Activated T-helper 2 cell treated with anti-CD3 and anti-CD28 coated beads, Interferon-gamma antibody, Interleukin-2, Interleukin-4, amounts not matched to agents 10 μg/mL and 5 μg/mL and 100 μg/mL, durations not matched to agents 14 hours and 24 hours and 36 hours (primary cell): ENCODE measurements around the gene OR12D3. TPM values are rescaled to one million over a fixed set of nuclear protein-coding genes. Genes with fewer than 3 reads are reported as not detected.

Source experiments
- DNase-seq: peaks from one replicate; pipeline ENCODE4 v3.0.0; 2021; ENCODE audit warnings: low spot score
- H3K27ac Mint-ChIP-seq: one replicate; pipeline ENCODE4 v1.8.0; 2021; ENCODE audit warnings: mixed read lengths
- H3K27me3 Mint-ChIP-seq: one replicate; pipeline ENCODE4 v1.8.0; 2021; ENCODE audit warnings: low read depth, mixed read lengths
- H3K36me3 Mint-ChIP-seq: one replicate; pipeline ENCODE4 v1.8.0; 2021; ENCODE audit warnings: low read depth, mixed read lengths
- H3K4me1 Mint-ChIP-seq: one replicate; pipeline ENCODE4 v1.8.0; 2021; ENCODE audit warnings: low read depth, mixed read lengths
- H3K4me3 Mint-ChIP-seq: one replicate; pipeline ENCODE4 v1.8.0; 2021; ENCODE audit warnings: low read depth, mild to moderate bottlenecking, moderate library complexity, mixed read lengths
- H3K9me3 Mint-ChIP-seq: one replicate; pipeline ENCODE4 v1.8.0; 2021; ENCODE audit warnings: mixed read lengths
- intact Hi-C: fragments of 100-400 bp; cut with micrococcal nuclease; formaldehyde crosslinking; loops from one replicate; pipeline ENCODE4 v1.15.1; 2023
- total RNA-seq: library from RNA; stranded (reverse); gene quantifications from 2 replicates; pipeline ENCODE4 v1.2.3, GENCODE V29; 2022

Gene OR12D3, protein sequence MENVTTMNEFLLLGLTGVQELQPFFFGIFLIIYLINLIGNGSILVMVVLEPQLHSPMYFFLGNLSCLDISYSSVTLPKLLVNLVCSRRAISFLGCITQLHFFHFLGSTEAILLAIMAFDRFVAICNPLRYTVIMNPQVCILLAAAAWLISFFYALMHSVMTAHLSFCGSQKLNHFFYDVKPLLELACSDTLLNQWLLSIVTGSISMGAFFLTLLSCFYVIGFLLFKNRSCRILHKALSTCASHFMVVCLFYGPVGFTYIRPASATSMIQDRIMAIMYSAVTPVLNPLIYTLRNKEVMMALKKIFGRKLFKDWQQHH
- not detected in 2 replicates for total RNA-seq

DNA sequence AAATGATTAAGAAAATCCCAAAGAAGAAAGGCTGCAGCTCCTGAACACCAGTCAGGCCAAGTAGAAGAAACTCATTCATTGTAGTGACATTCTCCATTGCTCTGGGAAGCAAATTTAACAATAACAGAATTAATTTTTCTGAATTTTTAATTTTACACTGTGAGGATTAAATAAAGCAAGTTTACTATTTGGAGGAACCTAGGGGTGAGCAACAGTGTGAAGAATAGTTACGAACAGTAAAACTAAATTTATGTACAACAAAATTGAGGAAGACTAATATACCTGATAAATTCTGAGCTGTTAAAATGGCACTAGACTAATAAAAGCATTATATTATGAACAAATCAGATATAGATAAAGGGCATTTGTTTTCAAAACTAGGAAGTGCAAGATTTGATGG lies at the start of gene OR12D3:
Gene OR12D3, minus strand, starts transcription at position 101 of the 400 bp plus-strand sequence. Its CDS starts 4 bp downstream, at position 97.
- no peak for DNase-seq
- Mint-ChIP-seq H3K4me1 (no peaks in the 10 kb centered on the region), H3K4me3 (no peak within 1 kb of the TSS), H3K27ac (no peak within 1 kb of the TSS), H3K36me3 (no peaks in the 10 kb centered on the region), H3K9me3 (no peaks in the 10 kb centered on the region), H3K27me3 (no peaks in the 10 kb centered on the region)
- intact Hi-C loops: no loop called here

DNA sequence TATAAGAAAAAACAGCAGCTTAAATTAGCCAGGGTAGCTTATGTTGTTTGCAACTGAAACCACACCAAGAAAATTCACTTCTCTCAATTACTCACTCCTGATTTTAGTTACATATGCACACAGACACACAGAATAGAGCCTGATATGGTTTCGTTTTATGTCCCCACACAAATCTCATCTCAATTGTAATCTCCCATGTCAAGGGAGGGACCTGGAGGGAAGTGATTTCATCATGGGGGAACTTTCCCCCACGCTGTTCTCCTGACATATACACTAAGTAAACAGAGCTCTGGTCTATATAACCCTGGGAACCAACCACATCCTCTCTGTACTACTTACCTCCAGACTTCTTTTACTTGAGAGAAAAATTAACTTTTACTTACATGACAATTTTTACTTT lies 49.5 kb upstream of the OR12D3 start:
- Mint-ChIP-seq H3K9me3 (no peaks in the 10 kb centered on the region), H3K4me1 (no peaks in the 10 kb centered on the region), H3K27ac (no peak overlapping the region), H3K36me3 (no peaks in the 10 kb centered on the region), H3K4me3 (no peak overlapping the region), H3K27me3 (peaks cover 19% of the 10 kb centered on the region)
- intact Hi-C loops: no loop called here
- no peak for DNase-seq

DNA sequence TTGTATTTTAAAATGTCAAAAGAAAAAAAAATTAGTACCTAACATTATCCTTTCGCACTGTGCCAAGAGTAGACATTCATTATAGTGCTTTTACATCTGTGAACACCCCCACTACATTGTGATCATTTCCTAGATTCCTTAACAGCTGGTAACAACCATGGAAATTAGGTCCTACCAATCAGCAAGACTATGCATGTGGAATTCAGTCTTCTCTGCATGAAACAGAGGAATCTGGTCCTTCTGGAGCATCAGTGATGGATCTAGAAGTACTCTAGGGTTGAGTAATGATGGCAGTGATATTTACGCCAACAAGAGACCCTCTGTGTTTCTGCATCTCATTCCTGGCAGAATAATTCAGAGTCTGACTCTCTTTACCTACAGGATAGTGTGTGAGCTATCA lies 49.1 kb upstream of the OR12D3 start:
- Mint-ChIP-seq H3K36me3 (no peaks in the 10 kb centered on the region), H3K27ac (no peak overlapping the region), H3K27me3 (peaks cover 15% of the 10 kb centered on the region), H3K4me1 (no peaks in the 10 kb centered on the region), H3K9me3 (no peaks in the 10 kb centered on the region), H3K4me3 (no peak overlapping the region)
- no peak for DNase-seq
- intact Hi-C loops: no loop called here

DNA sequence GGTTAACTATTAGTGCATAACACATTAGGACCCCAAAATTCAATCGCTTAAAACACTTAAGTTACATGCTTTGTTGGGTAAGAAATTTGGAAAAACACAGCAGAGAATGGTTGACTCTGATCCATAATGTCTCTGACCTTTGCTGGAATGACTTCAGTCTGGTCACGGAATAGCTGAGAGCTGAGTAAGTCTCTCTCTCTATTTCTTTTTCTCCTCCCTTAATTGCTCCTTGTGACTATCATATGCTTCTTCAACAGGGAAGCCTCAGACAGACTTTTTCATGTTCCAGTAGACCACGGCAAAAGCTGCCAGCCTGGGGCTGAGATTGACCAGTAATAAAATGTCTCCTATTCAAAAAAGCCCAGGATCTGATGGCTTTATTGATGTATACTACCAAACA lies 44.4 kb upstream of the OR12D3 start:
- intact Hi-C loops: no loop called here
- no peak overlapping the region for H3K27ac Mint-ChIP-seq
- H3K27me3 Mint-ChIP-seq: peaks cover 24% of the 10 kb centered on the region
- H3K36me3 Mint-ChIP-seq: no peaks in the 10 kb centered on the region
- no peak overlapping the region for H3K4me3 Mint-ChIP-seq
- no peaks in the 10 kb centered on the region for H3K9me3 Mint-ChIP-seq
- DNase-seq: no peak
- H3K4me1 Mint-ChIP-seq: no peaks in the 10 kb centered on the region

DNA sequence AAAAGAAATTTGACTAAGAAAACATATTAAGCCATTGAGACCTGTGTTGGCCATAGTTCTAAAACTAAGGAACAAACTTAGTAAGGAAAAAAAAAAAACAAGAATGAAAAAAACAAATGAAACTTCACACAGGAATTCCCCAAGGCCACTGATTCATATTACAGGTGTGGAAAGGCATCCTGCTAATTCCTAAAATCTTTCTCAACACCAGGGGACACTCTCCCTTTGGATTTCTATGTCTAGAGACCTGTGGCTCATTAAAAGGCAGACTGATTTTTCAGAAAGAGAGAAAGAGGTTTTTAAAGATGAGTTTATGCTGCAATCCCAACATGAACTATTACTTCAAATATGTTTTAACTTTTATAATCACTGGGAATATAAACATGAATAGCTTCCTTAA lies 39.5 kb upstream of the OR12D3 start, which contains the start of gene OR12D1:
Gene OR12D1, plus strand, starts transcription at position 341 of the 400 bp plus-strand sequence.
- Mint-ChIP-seq H3K27me3 (peaks cover 25% of the 10 kb centered on the region), H3K36me3 (no peaks in the 10 kb centered on the region), H3K27ac (no peak within 1 kb of the TSS), H3K4me1 (no peaks in the 10 kb centered on the region), H3K9me3 (no peaks in the 10 kb centered on the region), H3K4me3 (no peak within 1 kb of the TSS)
- intact Hi-C loops: no loop called here
- DNase-seq: no peak

DNA sequence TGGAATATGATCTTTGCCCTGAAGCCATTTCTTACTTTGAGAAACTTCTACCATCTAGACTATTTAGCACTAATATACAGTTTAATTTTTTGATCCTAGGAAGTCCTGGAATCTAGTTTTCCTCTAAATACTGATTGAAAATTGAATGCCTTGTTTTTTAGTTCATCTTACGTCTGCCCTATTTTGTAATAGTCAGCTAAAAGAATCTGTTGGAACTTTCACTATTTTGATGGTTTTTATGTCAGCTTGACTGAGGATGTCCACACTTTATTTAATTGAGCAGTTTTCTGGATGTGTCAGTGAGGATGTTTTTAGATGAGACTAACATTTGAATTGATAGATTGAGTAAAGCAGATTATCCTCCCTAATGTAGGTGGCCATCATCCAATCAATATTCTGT lies 28.7 kb upstream of the OR12D3 start:
- no peaks in the 10 kb centered on the region for H3K36me3 Mint-ChIP-seq
- no peaks in the 10 kb centered on the region for H3K9me3 Mint-ChIP-seq

DNA sequence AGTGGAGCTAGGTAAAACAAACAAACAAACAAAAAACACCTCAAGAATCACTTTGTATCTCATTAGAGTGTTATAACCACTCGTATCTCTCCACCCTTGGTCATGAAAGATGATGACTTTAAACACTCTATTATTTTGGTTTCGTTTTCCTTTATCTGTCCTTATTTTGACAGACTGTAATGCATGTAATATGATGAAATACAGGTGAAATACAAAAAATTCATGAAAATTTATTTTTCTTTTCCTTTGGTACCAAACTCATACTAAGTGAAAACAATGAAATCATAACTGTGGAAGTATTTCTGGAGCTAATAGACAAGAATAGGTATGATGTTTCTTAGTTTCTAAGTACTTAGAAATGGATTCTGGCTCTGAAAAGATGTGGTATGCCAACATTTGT lies 24.4 kb upstream of the OR12D3 start:
- no peaks in the 10 kb centered on the region for H3K9me3 Mint-ChIP-seq
- no peak overlapping the region for H3K4me3 Mint-ChIP-seq
- H3K27me3 Mint-ChIP-seq: peaks cover 9% of the 10 kb centered on the region
- DNase-seq: no peak
- no peaks in the 10 kb centered on the region for H3K4me1 Mint-ChIP-seq
- no peaks in the 10 kb centered on the region for H3K36me3 Mint-ChIP-seq
- H3K27ac Mint-ChIP-seq: no peak overlapping the region
- intact Hi-C loops: no loop called here

More for the DNA sequence above, 28.7 kb upstream of the OR12D3 start:
- peaks cover 1% of the 10 kb centered on the region for H3K27me3 Mint-ChIP-seq
- no peak overlapping the region for H3K4me3 Mint-ChIP-seq
- H3K27ac Mint-ChIP-seq: no peak overlapping the region
- H3K4me1 Mint-ChIP-seq: no peaks in the 10 kb centered on the region
- no peak for DNase-seq
- intact Hi-C loops: no loop called here

DNA sequence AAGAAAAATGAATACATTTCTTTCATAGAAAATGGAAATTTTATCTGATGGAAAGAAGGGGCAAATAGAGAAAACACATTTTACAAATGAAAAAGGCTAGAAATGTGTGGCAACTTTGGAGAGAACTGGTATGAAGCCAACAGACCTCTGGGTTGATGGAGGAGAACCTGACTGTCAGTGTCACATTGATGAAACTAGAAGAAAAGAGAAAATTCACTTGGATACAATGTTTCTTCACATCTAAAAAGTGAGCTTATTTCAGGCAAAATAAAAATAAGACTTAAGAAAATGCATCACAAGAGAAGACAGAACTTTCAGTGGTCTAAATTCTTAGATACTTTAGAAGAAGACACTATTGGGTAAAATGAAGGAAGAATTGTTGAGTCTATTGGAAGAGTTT lies 20.2 kb upstream of the OR12D3 start, which contains the start of gene OR12D2:
Gene OR12D2, plus strand, starts transcription at position 301 of the 400 bp plus-strand sequence. CDS start 1,069 bp downstream, outside the sequence.
- Mint-ChIP-seq H3K9me3 (no peaks in the 10 kb centered on the region), H3K27ac (no peak within 1 kb of the TSS), H3K36me3 (no peaks in the 10 kb centered on the region), H3K4me3 (no peak within 1 kb of the TSS), H3K27me3 (peaks cover 9% of the 10 kb centered on the region), H3K4me1 (no peaks in the 10 kb centered on the region)
- intact Hi-C loops: no loop called here
- DNase-seq: no peak

DNA sequence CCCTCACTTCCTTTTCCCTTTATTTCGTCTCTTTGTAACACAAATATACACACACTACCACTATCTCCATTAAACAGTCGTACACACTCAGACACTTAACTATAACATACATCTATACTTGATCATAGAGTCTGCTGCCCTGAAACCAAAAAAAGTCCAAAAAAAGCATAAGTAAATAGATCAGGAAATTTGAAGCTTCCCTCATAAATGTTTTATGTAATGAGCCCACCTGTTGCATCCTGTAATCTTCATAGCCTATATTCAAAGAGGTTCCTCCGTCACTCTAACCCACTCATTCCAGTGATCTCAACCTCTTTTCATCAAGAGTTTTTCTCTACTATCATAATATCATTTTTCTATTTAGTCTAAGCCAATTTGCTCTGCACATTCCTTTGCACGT lies 13.4 kb upstream of the OR12D3 start:
- no peaks in the 10 kb centered on the region for H3K36me3 Mint-ChIP-seq
- no peaks in the 10 kb centered on the region for H3K4me1 Mint-ChIP-seq
- no peak overlapping the region for H3K27ac Mint-ChIP-seq
- H3K27me3 Mint-ChIP-seq: peaks cover 2% of the 10 kb centered on the region
- DNase-seq: no peak
- no peaks in the 10 kb centered on the region for H3K9me3 Mint-ChIP-seq
- H3K4me3 Mint-ChIP-seq: no peak overlapping the region
- intact Hi-C loops: no loop called here

DNA sequence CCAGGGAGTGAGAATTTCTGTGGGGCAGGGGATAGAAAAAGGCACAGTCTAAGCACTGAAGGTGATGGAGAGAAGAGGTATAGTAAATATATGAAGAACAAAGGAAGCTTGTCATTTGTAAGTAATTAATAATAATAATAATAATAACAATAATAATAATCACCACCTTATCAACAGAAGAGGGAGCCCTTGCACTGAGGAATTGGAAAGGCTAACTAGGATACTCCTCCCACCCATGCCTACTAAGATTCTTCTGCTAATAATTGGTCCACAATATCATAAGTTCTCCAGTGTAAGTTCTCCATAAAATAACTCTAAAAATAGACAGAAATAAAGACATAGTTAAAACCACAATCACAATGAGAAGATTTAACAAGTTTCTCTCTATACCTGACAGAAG lies 912 bp upstream of the OR12D3 start:
- Mint-ChIP-seq H3K4me1 (no peaks in the 10 kb centered on the region), H3K36me3 (no peaks in the 10 kb centered on the region), H3K4me3 (no peak overlapping the region), H3K27ac (no peak overlapping the region), H3K27me3 (peaks cover 2% of the 10 kb centered on the region), H3K9me3 (no peaks in the 10 kb centered on the region)
- DNase-seq: no peak
- intact Hi-C loops: no loop called here

DNA sequence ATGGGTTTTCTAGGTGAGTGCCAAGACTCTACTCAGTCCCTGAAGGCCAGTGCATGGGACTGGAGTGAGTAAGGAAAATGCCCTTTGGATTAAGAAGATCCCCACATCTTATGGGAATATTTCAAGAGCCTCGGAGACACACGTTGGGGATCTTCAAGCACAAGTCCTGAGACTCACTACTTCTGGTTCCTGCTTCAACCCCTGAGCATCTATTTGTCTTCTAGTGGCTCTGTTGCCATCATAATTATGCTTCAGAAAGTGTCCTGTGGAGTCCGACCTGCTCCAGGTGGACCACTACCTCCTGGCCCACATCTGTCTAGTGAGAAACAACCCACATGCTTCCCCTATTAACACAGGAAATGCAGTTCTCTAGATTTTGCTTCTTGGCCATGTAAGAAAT lies 6.3 kb downstream of the OR12D3 start, which contains the start of gene OR5V1:
Gene OR5V1, minus strand, starts transcription at position 101 of the 400 bp plus-strand sequence. CDS start 12,670 bp downstream, outside the sequence.
- no peak within 1 kb of the TSS for H3K27ac Mint-ChIP-seq
- no peaks in the 10 kb centered on the region for H3K36me3 Mint-ChIP-seq
- no peak for DNase-seq
- no peaks in the 10 kb centered on the region for H3K9me3 Mint-ChIP-seq
- intact Hi-C loops: no loop called here
- H3K4me1 Mint-ChIP-seq: no peaks in the 10 kb centered on the region
- H3K4me3 Mint-ChIP-seq: no peak within 1 kb of the TSS
- H3K27me3 Mint-ChIP-seq: peaks cover 1% of the 10 kb centered on the region

DNA sequence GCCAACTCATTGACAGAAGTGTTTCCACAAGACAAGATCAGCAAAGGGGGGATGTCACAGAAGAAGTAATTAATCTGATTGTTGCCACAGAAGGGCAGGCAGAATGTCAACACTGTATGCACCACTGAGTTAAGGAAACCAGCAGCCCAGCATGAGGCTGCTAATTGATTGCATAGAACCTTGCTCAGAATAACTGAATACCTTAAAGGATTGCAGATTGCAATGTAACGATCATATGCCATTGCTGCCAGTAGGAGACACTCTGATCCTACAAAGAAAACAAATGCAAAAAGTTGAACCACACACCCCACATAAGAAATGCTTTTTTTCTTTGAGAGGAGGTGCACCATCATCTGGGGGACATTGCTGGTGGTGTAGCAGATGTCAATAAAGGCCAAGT lies 19.5 kb downstream of the OR12D3 start:
- H3K9me3 Mint-ChIP-seq: no peaks in the 10 kb centered on the region
- H3K36me3 Mint-ChIP-seq: no peaks in the 10 kb centered on the region
- intact Hi-C loops: no loop called here
- no peak for DNase-seq
- no peaks in the 10 kb centered on the region for H3K4me1 Mint-ChIP-seq
- peaks cover 8% of the 10 kb centered on the region for H3K27me3 Mint-ChIP-seq
- H3K4me3 Mint-ChIP-seq: no peak overlapping the region
- no peak overlapping the region for H3K27ac Mint-ChIP-seq

DNA sequence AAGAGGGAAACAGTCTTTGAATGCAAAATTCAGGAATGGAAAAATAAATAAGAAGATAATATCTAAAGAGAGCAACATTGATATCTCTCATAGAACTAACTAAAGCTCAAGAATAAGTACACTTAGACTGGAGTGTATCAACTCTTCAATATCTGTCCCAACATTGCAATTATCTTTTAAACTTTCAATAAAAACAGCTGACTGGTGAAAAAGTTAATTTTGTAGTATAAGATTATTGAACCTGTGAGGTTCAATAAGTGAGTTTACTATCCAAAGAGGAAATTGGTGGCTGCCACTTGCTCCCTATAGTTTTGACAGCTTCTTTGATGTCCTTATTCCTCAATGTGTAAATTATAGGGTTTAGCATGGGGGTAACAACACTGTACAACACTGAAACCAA lies 20.1 kb downstream of the OR12D3 start:
- H3K4me1 Mint-ChIP-seq: no peaks in the 10 kb centered on the region
- H3K9me3 Mint-ChIP-seq: no peaks in the 10 kb centered on the region
- DNase-seq: no peak
- H3K36me3 Mint-ChIP-seq: no peaks in the 10 kb centered on the region
- intact Hi-C loops: no loop called here
- H3K27me3 Mint-ChIP-seq: peaks cover 8% of the 10 kb centered on the region
- H3K4me3 Mint-ChIP-seq: no peak overlapping the region
- H3K27ac Mint-ChIP-seq: no peak overlapping the region
